Breast epithelium (tissue), 3 donors: ENCODE data around the gene MYL4.

Experiments used
- POLR2AphosphoS5 ChIP-seq, 3 donors: sonication (generic); formaldehyde crosslinking; IDR thresholded peaks; one replicate each; pipeline ENCODE4 v1.6.1; 2017; ENCODE audit warnings: antibody characterized with exemption in 3 of 3
- TF ChIP-seq, protein P1 (sequence below), 3 donors: fragments of 450-650 bp; IDR thresholded peaks; one replicate each; pipeline ENCODE4 v1.5.1; 2016 to 2017; ENCODE audit warnings: antibody characterized with exemption in 3 of 3, mild to moderate bottlenecking in 3 of 3, moderate library complexity in 3 of 3

DNA sequence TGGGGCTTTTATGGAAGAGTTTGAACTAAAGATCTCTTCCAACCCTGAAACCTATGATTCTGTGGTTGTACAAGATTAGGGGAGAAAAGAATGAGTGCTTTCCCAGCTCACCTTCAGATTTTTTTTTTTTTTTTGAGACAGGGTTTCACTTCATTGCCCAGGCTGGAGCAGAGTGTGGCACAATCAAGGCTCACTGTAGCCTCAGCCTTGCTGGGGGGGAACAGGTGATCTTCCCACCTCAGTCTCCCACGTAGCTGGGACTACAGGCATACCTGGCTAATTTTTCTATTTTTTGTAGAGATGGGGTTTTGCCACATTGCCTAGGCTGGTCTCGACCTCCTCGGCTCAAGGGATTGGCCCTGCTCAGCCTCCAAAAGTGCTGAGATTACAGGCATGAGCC lies 22.7 kb downstream of the MYL4 start:
- TF ChIP-seq, protein P1, sequence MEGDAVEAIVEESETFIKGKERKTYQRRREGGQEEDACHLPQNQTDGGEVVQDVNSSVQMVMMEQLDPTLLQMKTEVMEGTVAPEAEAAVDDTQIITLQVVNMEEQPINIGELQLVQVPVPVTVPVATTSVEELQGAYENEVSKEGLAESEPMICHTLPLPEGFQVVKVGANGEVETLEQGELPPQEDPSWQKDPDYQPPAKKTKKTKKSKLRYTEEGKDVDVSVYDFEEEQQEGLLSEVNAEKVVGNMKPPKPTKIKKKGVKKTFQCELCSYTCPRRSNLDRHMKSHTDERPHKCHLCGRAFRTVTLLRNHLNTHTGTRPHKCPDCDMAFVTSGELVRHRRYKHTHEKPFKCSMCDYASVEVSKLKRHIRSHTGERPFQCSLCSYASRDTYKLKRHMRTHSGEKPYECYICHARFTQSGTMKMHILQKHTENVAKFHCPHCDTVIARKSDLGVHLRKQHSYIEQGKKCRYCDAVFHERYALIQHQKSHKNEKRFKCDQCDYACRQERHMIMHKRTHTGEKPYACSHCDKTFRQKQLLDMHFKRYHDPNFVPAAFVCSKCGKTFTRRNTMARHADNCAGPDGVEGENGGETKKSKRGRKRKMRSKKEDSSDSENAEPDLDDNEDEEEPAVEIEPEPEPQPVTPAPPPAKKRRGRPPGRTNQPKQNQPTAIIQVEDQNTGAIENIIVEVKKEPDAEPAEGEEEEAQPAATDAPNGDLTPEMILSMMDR (IDR thresholded peaks at IDR 0.05): no peak
- no peak for TF ChIP-seq POLR2AphosphoS5 (IDR thresholded peaks at IDR 0.05)
